ENCODE data around the gene TMEM259.

The TMEM259 gene

GRCh38 chr19:1050989-1051788 is 30.3 kb upstream of the TMEM259 start:
- no peak for DNase-seq (ENCODE audit: low read depth)
- no peak overlapping the region for H3K4me3 ChIP-seq (ENCODE audit: low read length)
- no peak for TF ChIP-seq CTCF (IDR thresholded peaks at IDR 0.05; ENCODE audit: insufficient read depth, low read depth, low read length, missing control alignments)

- no peak for TF ChIP-seq CTCF (IDR thresholded peaks at IDR 0.05; ENCODE audit: insufficient read depth, low read depth, low read length, missing control alignments)
- H3K4me3 ChIP-seq (ENCODE audit: low read length), result no peak overlapping the region
These were observed 28.9 kb upstream of the TMEM259 start for GRCh38 chr19:1049800-1050199.

GRCh38 chr19:1049106-1049505 is 28.2 kb upstream of the TMEM259 start:
- TF ChIP-seq CTCF (IDR thresholded peaks at IDR 0.05; ENCODE audit: insufficient read depth, low read depth, low read length, missing control alignments), result no peak
- no peak overlapping the region for H3K4me3 ChIP-seq (ENCODE audit: low read length)
- no peak for DNase-seq (ENCODE audit: low read depth)

More at GRCh38 chr19:1049800-1050199, 28.9 kb upstream of the TMEM259 start:
- no peak for DNase-seq (ENCODE audit: low read depth)

- H3K4me3 ChIP-seq (ENCODE audit: low read length), result no peak overlapping the region
- no peak for DNase-seq (ENCODE audit: low read depth)
- no peak for TF ChIP-seq CTCF (IDR thresholded peaks at IDR 0.05; ENCODE audit: insufficient read depth, low read depth, low read length, missing control alignments)
These were observed 26.8 kb upstream of the TMEM259 start for GRCh38 chr19:1047696-1048147.

GRCh38 chr19:1046836-1047695 is 26.1 kb upstream of the TMEM259 start:
- H3K4me3 ChIP-seq (ENCODE audit: low read length), result no peak overlapping the region
- DNase-seq (ENCODE audit: low read depth), result no peak
- TF ChIP-seq CTCF (IDR thresholded peaks at IDR 0.05; ENCODE audit: insufficient read depth, low read depth, low read length, missing control alignments), result no peak

- TF ChIP-seq CTCF (IDR thresholded peaks at IDR 0.05; ENCODE audit: insufficient read depth, low read depth, low read length, missing control alignments), result no peak
- no peak for DNase-seq (ENCODE audit: low read depth)
- H3K4me3 ChIP-seq (ENCODE audit: low read length), result no peak overlapping the region
These were observed 25.2 kb upstream of the TMEM259 start for GRCh38 chr19:1046117-1046626.
